ENCODE measurements around the gene BATF3.
"Not testable (repeated sequence)": the region's sequence is repeated elsewhere in the genome, so short reads cannot be mapped to it uniquely, and the experiment has no call there.

GRCh38 chr1:212658250-212658649 lies 41.4 kb downstream of the BATF3 start:
- not testable (repeated sequence) for TF ChIP-seq EZH2 (IDR thresholded peaks at IDR 0.05; ENCODE audit: low read depth); CTCF (conservative IDR thresholded peaks at IDR 0.05)
